ENCODE data around the gene CEMIP.

- TF ChIP-seq POLR2A (IDR thresholded peaks at IDR 0.05) (no peak), CTCF (IDR thresholded peaks at IDR 0.05) (no peak)
These were observed 114.6 kb downstream of the CEMIP start for GRCh38 chr15:80893777-80894176.

All from adrenal gland (tissue), 5 donors.